Stimulated activated CD4-positive, alpha-beta T cell treated with anti-CD3 and anti-CD28 coated beads, Interleukin-12 subunit alpha, Interleukin-12 subunit beta, amount 100 ng/mL, for 48 hours (primary cell): ENCODE results near the gene FGD6.
"Not testable (repeated sequence)": the region's sequence is repeated elsewhere in the genome, so short reads cannot be mapped to it uniquely, and the experiment has no call there.

Source experiments
- DNase-seq, 3 donors: peaks; one replicate each; pipeline ENCODE4 v3.0.0-alpha.2; 2020; ENCODE audit warnings: low read depth in 2 of 3, low spot score in 1 of 3

FGD6 gene

DNA sequence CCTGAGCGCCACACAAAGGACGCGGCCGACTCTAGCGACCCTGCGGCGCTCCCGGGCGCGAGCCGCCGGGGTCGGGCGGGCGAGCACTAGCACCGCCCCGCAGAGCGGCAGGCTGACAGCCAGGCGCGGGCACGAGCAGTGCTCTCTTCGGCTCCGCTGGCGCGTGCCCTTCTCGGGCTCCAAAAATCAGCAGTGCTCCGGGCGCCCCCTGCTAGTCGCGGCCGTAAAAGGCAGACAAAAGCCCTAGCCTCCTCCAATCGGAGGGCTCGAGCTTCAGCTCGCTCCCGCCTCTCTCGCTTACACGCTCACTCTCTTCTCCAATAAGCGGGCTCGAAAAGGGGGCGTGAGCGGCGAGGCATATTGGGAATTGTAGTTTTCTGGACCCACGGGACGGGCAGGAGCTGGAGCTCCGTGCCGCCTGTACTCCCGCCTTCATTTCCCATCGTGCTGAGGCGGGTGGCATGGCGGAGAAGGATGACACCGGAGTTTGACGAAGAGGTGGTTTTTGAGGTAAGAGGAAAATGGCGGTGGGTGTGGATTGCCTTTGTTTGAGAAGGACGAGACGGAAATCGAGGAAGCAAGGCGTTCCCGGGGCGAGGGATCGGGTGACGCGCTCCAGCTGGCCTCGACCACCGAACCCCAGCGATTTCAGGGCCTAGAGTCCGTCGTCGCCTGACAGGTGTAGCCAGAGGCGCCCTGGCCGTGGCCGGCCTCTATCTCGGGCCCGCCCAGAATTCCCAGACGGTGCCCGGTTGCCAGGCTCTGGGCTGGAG, at the start of gene FGD6, which contains the start of gene VEZT:
Gene FGD6 (minus strand): TSS at position 91 of the 773 bp plus-strand sequence. CDS start 227 bp downstream, outside the sequence.
Gene VEZT (plus strand): TSS at position 431 of the 773 bp plus-strand sequence. CDS start 44 bp downstream, at position 475.
- peak; percentile 92 to 96 (median 95) for DNase-seq

DNA sequence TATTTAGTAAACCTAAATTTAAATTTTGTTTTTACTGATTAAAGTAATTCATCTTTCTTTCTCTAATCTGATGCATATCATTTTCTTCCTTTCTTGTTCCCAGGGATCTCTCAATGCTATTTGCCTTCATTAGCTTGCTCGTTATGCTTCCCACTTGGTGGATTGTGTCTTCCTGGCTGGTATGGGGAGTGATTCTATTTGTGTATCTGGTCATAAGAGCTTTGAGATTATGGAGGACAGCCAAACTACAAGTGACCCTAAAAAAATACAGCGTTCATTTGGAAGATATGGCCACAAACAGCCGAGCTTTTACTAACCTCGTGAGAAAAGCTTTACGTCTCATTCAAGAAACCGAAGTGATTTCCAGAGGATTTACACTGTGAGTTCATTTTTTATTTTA, 49.0 kb upstream of the FGD6 start:
- no peak for DNase-seq

DNA sequence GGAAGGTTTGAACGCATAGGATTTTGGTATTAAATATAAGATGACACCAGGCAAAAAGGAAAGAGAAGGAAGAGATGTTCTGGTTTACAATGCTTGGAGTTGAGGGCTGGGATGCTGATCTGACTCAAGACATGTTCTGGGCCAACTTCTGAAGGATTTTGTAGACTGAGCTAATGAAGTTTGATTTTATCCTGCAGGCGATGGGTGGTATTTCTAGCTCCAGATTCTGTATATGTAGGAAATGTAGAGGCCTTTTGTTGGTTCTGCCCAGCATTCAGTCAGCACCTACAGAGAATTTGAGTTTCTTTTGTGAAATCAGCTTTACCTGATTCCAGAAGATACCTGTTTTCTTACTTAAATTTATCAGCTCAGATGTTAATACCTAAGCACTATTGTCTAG, 48.5 kb upstream of the FGD6 start:
- no peak for DNase-seq

DNA sequence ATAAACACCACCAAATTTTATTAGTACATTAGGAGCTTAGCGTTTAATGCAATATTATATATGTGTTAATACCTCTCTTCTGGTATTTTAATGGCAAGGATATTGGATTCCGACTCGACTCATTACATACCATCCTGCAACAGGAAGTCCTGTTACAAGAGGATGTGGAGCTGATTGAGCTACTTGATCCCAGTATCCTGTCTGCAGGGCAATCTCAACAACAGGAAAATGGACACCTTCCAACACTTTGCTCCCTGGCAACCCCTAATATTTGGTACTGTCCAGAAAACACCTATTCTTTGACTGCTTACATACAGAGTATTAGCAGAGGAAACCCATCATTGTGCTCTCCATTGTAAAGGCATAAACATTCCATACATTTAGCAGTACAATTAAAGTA, 45.5 kb upstream of the FGD6 start:
- no peak for DNase-seq

DNA sequence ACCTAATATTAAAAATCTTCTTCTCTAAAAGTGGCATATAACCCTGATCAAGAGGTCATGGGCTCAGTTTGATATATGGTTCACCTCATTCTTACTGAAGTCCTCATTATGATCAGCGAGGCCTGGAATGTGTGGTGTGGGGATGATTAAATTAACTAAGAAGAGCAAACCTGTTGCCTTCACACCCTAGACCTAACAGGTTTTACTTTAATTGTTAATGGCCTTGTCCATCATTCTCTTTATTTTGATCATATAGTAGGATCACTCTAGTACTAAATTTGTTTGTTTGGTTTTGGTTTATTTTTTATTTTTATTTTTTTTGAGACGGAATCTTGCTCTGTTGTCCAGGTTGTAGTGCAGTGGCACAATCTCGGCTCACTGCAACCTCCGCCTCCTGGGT, 43.8 kb upstream of the FGD6 start:
- DNase-seq: no peak

DNA sequence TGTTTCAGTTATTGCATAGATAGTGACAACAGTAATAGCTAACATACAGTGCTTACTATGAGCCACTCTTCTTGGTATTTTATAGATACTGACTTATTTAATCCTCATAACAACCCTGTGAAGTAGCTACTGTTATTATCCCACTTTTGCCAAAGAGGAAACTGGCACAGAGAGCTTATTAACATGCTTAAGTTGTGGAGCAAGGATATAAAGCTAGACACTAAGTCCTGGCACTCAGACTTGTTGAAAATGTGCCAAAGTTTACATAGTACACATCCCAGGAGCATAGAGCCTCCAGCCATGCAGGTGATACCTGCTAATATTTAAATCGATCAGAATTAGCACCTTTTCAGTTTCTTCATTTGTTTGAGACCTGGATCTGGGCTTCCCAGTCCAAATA, 42.1 kb upstream of the FGD6 start:
- no peak for DNase-seq

DNA sequence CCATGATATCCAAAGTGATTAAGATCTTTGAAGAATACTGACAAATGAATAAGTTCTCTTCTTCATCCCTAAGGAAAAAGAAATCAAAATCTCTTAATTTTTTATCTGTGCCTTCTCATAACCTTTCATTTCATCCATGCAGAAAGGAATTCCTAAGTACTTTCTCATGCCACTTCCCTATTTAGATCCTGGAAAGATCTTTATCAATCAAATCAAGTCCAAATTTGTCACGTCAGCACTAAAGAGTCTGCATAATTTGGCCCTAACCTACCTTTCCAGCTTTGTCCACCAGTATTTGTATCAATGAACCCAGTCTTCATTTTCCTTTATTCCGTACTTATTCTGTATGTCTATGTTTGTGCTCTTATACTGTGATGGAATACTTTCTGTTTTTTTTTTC, 41.5 kb upstream of the FGD6 start:
- DNase-seq: no peak

DNA sequence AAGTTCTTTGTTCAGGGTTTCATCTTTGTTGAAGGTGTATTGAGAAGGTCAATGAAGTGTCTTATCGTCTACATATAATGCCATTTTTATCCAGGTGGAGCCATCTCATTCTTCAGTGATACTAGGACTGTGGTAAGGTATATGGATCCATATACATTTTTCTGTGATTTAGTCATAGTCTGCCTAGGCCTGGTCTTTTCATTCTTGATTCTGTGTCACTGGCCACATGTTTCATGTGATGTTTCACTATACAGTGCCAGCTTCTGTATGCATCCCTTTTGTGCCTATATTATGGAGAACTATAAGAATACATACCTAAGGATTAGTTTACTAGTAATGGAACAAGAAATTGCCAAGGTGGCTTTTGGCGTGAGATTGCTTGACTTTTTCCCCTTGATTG, 40.9 kb upstream of the FGD6 start:
- no peak for DNase-seq

DNA sequence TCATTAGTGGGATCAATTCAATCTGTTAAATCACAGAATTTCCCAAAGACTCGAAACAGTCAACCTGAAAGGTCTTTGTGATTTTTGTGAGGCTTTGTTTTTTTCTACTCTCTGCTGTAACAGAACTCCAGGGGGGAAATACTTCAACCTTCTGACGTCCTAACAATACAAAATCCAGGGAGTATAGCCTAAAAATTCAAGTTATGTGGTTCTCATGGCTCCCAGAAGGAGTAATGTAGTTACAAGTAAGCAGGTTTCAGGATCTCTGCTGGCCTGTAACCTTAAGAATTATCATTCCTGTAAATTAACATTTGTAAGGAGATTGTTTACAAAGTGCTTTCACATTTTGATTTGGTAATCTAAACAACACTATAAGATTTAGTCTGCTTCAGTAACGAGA, 40.3 kb upstream of the FGD6 start:
- no peak for DNase-seq

DNA sequence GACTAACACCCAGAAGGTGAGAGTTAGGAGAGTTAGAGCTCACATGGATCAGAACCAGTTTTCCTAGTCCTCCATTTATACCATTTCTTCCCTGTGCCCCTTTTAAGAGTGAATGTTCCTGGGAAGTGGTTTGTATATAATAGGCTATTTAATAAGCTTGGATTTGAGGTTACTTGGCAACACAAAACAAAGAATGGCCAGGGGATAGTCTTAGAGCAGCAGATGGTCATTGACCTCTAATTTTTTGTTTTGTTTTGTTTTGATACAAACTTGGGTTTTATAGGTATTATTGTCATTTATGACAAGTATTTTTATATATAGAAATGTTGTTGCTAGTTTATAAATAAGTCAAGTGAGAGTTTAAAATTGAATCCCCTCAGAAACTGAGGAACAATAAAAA, 36.1 kb upstream of the FGD6 start:
- no peak for DNase-seq

DNA sequence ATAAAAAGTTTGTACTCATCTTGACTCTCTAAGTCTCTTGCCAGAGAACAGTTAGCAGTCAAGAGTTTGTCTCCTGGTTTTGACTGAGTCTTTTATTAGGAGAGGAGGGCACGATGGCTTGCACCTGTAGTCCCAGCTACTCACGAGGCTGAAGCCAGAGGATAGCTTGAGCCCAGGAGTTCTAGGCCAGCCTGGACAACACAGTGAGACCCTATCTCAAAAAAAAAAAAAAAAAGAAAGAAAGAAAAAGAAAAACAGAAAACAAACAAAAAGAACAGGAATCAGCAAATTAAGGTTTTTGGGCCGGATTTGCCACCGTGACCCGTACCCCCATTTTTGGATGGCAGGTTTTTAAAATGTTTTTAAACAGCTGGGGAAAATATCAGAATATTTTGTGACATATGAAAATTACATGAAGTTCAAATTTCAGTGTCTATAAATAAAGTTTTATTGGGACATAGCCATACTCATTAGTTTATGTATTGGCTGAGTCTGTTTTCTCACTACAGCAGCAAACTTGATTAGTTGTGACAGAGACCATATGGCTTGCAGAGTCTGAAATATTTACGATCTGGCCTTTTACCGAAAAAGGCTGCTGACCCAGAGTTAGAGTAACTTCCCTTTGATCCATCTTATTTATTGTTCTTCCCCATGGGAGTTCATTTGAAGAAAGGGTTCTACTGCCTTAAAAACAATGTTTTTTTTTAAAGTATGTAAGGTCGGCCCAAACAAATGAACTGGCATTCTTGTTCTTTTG, 31.5 kb upstream of the FGD6 start:
- DNase-seq: no peak

DNA sequence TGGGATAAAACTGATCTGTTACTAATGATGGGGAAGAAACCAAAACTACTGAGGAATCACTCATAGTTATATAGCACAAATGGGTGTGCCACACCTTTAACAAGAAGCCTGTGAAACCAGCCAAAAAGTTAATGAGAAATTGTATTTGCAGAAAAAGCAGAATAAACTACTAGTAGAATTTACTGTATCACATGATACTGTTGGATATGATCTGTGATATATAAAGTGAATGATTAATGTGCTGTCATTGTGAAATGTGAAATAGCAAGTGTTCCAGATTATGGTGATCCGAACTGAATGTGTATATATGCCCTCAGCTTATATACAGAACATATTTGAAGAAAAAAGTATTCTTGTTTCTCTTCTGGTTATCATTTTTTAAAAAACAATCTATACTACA, 30.8 kb upstream of the FGD6 start:
- DNase-seq: no peak

DNA sequence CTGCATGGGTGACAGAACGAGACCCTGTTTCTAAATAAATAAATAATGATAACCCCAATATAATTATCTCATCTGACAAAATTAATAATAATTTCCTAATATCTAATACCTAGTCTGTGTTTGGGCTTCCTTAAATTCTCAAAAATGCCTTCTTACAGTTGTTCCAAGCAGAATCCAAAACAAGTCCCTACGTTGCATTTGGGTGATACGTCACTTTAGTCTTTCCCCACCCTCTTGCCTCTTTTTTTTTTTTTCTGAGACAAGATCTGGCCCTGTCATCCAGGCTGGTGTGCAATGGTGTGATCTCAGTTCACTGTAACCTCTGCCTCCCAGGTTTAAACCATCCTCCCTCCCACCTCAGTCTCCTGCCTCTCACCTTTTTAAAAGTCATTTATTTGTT, 27.1 kb upstream of the FGD6 start:
- DNase-seq: no peak

DNA sequence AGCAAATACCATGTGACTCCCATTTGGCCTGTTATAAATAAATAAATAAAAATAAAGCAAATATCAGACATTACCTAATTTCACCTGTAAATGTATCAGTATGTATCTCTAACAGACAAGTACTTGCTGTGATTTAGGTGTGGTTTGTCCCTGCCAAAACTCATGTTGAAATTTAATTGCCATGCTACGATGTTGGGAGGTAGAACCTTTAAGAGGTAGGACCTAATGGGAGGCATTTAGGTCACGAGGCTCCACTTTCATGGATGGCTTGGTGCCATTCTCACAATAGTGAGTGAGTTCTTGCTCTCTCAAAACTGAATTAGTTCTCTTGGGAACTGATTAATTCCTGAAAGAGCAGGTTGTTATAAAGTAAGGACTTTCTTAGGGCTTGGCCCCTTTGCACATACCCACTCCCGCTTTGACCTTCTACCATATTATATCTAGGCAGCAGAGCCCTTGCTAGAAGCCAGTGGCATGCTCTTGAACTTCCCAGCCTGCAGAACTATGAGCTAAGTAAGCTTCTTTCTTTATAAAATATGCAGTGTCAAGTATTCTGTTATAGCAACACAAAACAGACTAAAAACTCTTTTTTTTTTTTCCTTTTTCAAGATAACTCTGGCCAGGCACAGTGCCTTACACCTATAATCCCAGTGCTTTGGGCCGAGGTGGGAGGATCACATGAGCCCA, 26.4 kb upstream of the FGD6 start:
- no peak for DNase-seq

DNA sequence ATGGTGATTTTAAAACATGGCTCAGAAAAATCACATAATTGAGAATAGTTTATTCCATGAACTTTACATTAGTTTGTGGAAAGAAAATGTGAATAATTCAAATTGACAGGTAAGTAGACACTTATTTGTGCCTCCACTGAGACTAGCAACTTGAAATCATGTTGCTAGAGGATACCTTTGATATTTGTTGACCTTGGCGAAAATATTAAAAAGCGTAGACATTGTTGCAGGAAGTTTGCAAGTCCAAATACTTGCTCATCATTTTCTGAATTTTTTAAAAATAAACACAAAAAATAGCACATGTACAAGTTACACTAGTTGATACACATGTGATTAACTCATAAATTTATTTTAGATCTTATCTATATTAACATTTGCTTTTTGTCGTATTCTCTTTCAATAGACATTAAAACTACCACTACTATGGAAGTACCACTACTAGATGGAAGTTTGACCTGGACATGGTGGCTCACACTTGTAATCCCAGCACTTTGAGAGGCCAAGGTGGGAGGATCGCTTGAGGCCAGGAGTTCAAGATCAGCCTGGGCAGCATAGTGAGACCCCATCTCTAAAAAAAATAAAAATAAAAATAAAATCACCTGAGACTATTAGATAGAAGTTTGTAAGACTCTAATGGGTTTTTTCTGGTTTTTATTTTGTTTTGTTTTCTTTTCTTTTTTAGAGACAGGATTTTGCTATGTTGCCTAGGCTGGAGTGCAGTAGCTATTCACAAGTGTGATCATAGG, 24.7 kb upstream of the FGD6 start:
- no peak for DNase-seq

DNA sequence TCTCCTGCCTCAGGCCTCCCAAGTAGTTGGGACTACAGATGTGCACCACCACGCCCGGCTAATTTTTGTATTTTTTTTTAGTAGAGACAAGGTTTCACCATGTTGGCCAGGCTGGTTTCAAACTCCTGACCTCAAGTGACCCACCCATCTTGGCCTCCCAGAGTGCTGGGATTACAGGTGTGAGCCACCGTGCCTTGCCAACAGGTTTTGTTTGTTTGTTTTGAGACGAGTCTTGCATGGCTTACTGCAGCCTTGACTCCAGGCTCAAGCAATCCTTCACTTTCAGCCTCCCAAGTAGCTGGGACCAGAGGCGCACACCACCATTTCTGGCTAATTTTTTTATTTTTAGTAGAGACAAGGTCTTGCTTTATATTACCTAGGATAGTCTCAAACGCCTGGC, 23.9 kb upstream of the FGD6 start:
- not testable (repeated sequence) for DNase-seq

DNA sequence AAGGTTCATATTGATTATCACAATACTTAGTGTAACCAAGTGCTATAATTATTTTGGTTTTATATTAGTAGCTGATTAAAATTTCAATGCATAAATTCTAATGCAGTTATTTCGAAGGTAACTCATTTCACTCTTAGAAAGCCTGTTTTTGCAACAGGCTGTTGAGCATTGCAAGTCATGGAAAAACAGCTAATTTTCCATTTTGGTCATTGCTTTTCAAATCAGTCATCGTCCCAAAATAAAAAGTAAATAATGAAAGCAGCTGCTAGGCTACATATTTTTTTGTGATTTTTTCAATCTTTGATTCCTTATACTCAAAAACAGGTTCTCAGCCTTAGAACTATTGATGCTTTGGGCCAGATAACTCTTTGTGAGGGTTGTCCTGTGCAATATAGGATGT, 23.3 kb upstream of the FGD6 start:
- DNase-seq: no peak

DNA sequence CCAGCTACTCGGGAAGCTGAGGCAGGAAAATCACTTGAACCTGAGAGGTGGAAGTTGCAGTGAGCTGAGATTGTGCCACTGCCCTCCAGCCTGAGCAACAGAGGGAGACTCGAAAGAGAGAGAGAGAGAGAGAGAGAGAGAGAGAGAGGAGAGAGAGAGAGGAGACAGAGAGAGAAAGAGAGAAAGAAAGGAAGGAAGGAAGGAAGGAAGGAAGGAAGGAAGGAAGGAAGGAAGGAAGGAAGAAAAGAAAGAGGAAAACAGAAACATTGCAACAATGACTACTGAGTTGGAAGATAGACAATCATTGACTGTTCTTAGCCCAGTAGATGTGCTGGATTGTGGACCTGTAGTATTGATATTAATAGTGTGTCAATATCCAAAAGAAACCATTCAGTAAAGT, 22.6 kb upstream of the FGD6 start:
- not testable (repeated sequence) for DNase-seq

DNA sequence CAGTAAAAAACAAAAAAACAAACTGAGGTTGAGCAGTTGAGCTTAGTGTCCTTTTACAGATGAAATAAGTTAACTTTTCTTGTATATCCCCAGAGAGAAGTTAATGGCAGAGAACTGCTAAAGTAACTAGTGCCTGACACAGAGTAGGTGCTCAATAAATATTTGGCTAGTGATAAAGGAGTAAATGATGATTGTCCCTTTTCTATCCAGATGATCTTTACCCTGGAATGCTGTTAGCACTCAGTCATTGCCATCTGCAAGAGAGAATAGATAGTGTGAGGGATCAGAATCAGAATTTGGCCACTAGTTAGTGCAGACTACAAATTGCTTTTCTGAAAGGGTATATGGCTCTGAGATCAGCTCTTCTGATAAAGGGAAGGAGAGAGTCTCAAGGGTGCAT, 21.9 kb upstream of the FGD6 start:
- DNase-seq: no peak

DNA sequence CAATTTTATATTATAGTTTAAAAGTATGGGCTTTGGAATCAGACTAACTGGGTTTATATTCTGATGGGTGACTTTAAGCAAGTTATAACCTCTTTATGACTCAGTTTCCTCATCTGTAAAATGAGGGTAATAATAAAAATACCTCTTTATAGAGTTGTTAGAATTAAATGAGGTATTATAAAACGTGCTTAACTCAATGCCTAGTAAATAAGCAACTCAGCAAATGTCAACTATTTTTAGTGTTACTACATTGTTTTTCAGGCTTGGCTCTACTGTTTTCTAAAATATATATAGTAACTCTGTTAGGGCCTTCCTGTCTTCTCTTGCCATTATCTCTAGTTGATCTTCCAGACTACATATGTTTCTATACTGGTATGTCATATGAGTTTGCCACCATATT, 20.9 kb upstream of the FGD6 start:
- no peak for DNase-seq

DNA sequence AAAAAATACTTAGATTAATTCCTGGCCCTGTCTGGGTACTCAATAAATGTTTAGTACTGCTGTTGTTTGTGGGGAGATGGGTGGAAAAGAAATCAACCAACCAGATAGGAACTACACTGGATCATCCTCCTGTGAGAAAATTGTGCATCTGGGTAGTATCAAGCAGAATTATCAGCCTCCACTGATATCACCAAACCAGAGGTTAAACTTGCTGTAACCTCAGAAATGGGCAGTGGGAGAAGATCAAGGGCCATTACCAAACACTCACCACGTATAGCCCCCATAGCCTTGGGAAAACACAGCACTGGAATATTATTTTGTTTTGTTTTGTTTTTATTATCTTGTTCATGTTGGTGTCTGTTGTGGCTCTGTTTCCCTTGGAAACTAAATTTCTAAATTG, 20.0 kb upstream of the FGD6 start:
- DNase-seq: no peak
